Germinal center (tissue), 1 donor: Measurements from ENCODE around the gene PDZD2.

Experiments
- DNase-seq: peaks from one replicate; pipeline ENCODE4 v3.0.0; 2012; ENCODE audit warnings: mixed read lengths, low spot score

PDZD2 gene

DNA sequence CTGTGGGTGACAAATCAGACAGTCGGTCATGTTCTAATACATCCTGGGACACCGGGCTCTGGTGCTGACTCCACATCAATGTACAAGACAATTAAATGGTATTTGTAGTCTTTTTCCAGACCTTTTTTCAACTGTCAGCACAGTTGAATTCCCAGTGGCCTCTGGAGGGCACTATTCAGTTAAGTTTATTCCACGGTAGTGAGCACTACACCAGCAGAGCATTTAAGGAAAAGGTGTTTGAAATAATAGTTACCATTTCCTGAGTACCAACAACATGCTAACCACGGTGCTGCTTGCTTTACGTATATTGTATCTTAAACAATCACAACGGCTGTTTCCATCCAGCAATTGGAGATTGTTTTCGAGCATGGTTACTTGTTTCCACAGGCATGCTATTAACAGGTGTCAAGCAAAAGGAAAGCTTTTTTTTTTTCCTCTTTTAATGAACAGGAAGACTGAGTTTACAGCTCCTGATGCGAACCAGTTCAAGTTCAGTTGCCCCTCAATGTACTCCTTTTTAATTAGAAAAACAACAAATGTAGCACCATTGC, 186.7 kb downstream of the PDZD2 start:
- no peak for DNase-seq

GRCh38 chr5:31827867-31828266, 188.9 kb downstream of the PDZD2 start:
- DNase-seq, result no peak

DNA sequence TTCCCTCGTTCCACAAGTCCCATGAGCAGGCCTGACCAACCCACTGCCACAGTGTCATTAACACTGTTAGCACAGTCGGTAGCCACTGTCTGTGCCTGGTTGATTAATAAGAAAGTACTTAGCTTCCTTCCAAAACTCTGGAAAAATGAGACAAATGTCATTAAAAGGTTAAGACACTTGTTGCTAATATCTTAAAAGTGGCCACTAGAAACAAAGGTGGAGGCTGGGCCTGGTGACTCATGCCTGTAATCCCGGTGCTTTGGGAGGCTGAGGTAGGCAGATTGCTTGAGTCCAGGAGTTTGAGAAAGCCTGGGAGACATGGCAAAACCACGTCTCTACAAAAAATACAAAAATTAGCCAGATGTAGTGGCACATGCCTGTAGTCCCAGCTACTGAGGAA, 194.0 kb downstream of the PDZD2 start:
- DNase-seq, result no peak

- no peak for DNase-seq
Observed at GRCh38 chr5:31833710-31834109, 194.8 kb downstream of the PDZD2 start.

GRCh38 chr5:31844622-31845345, 205.9 kb downstream of the PDZD2 start:
- no peak for DNase-seq

DNA sequence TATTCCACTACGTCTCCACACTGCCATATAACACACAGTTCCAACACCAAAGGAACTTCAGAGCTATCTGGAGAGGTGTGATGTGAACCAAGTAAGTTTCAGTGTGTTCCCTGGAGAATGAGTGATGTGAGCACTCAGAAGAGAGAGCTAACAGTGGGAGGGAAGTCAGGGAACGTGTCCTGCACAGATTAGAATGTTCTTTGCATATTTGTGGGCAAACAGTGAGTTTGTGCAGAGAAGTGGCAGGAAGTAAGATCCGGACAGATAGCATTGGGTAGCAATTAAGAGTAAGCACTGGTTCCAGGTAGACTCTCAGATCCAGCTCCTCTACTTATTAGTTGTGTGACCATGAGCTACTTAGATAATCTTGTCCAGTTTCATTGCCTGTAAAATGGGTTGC, 206.4 kb downstream of the PDZD2 start:
- DNase-seq, result no peak

- no peak for DNase-seq
Observed at GRCh38 chr5:31846934-31847333, 208.0 kb downstream of the PDZD2 start.

DNA sequence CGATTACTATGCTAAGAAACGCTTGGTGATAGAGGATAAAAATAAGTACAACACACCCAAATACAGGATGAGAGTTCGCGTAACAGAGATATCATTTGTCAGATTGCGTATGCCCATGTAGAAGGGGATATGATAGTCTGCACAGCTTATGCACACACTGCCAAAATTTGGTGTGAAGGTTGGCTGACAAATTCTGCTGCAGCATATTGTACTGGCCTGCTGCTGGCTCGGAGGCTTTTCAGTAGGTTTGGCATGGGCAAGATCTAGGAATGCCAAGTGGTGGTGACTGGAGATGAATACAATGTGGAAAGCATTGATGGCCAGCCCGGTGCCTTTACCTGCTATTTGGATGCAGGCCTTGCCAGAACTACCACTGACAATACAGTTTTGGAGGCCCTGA, 208.4 kb downstream of the PDZD2 start:
- no peak for DNase-seq

- no peak for DNase-seq
Observed at GRCh38 chr5:31850981-31851689, 212.2 kb downstream of the PDZD2 start.

DNA sequence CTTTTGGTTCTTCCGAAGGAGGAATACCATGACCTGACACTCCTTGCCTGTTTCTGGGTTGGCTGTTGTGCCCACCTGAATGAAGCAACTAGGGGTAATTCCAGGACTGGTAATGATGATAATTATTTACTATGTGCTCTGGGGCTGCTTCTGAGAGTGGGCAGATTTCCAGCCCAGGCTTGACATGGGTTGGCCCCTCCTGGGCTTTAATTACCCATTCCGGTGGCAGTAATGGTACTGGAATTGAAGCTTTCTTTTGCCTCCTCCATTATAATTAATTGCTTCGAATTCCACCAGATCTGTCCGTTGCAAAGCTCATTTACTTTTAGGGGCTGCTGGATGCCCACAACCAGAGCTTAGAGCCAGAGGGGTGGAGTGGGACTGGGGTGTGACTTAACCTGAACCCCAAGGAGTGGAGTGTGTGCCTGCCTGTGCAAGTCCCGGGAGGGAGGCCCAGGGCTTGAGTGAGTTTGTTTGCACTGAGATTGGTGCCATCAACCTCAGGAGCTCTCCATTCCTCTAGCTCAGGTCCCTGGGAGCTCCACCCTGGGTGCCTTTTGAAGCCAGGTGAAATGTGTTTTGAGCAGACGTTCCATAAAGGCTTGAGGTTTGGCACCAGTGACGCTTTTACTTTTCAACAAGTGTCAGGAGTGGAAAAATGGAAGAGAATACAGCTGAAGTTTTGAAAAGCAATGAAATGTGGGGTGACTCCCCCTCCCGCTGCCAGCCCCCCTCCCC, 214.6 kb downstream of the PDZD2 start:
- DNase-seq, result no peak

GRCh38 chr5:31854181-31855133, 215.5 kb downstream of the PDZD2 start:
- DNase-seq, result peak; percentile 25

GRCh38 chr5:31855134-31856040, 216.5 kb downstream of the PDZD2 start:
- peak; percentile 14 for DNase-seq

- DNase-seq, result no peak
Observed at GRCh38 chr5:31859096-31859495, 220.2 kb downstream of the PDZD2 start.

DNA sequence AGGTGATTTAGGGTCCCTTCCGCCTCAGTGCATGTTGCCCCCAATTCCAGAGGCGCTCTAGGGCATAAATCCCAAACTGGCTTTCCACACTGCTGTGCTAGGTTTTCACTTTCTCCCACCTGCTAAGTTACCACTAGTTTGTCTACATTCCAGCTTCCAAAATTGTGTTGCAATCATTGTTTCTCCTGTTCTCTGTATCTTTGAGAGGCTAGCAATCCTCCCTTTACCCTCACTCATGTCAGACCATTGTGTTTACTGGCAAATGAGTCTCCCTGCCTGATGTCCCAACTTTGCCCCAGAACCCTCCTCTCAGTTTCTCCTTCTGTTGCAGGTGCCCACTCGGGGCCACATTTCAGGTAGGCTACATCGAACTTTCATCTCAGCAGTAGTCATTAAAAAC, 221.3 kb downstream of the PDZD2 start:
- no peak for DNase-seq

DNA sequence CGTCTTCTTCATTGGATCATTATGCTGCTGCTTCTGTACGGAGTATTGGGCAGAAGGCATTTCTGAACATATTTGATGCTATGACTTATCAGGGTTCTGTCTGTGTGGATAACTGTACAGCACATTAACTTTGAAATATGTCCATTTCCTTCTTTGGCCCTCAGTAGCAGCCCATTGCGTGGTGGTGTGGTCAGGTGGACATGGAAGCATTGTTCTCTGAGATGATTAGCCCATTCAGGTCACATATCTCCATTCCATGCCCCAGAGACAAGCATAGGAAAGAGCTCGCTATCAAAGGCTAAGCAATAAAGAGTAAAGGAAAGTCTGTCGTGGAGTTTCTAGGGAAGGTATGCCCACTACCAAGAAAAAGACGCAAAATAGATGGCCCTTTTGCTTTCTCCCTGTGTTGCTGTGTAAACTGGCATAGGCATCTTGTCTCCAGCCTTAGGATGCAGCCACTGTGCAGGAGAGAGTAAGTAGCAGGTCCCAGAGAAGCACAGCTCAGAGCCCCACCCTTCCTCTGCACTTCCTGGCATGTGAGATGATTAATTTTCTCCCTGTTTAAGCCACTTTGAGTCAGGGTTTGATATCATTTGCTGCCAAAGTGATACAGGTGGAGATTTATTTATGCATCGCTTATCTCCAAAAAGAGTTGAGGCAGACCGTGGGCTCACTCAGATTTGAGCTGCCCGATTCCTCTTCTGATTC, 221.9 kb downstream of the PDZD2 start:
- no peak for DNase-seq

GRCh38 chr5:31861601-31862000, 222.7 kb downstream of the PDZD2 start:
- no peak for DNase-seq

- no peak for DNase-seq
Observed at GRCh38 chr5:31863991-31864411, 225.1 kb downstream of the PDZD2 start.

DNA sequence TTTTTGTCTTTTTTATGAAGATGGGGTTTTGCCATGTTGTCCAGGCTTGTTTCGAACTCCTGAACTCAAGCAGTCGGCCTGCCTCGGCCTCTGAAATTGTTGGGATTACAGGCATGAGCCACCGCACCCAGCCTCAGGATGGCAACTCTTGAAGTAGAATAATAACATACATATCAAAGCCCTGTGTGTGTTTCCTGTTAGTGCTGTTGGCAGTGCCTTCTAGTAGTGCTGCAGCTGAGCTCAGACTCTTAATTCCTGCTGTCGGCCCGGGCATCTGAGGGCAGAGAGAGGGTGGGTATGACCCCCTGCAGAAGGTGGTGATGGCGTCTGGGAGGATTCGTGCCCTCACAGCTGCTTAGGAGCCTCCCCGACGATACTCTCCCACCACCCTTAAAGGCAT, 227.2 kb downstream of the PDZD2 start:
- DNase-seq, result no peak

DNA sequence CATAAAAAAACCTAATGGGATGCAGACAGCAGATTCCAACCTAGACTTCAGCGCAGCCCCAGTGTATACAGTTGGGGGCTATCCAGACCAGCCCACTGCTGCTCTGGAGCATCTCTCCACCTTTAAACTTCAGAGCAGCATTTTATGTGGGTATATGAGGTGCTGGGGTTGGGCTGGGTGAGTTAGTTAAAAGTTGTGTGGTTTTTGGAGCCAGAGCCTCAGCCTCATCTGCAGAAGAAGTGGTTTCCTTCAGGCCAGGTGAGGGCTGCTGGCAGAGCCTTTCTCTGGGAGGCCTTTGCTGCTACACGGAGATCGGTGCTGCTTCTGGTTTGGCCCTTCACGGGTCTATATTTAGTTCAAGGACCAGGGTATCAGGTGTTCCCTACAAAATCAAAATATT, 228.3 kb downstream of the PDZD2 start:
- DNase-seq, result no peak

DNA sequence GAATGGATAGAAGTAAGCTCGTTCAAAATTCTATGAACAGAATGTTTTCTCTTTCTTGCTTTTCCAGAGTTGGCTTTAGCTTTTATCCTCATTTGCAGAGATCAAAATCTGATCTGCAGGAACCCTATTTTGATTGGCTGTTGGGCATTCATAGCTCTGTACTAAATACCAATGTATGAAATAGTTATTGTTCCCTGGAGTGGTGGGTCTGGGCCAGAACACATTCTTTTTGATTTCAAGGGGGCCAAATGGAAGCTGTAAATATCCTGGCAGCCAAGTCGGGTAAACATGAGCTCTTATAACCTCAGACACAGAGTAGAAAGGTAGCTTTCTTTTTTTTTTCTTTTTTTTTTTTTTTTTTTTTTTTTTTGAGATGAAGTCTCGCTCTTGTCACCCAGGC, 241.5 kb downstream of the PDZD2 start:
- no peak for DNase-seq
